ENCODE data around the gene DNAAF2.
"Not testable (repeated sequence)": the region's sequence is repeated elsewhere in the genome, so short reads cannot be mapped to it uniquely, and the experiment has no call there.

DNAAF2 gene

DNA sequence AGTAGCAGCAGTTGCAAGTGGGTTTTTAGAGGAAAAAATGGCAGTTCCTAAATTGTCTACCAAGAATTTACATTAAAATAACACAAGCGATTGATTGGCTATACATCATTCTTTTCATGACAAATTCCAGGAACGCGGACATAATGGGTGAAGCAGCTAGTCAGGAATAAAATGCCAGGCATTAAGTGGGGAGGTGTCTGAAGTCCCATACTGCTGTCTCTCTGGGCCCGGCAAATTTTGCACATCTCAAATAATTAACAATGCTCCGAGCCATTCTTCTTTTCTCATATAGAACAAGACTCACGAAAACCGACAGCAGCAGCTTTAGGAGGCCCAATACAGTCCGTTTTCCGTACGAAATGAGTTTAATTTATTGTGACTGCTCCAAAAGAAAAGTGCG lies 15.3 kb downstream of the DNAAF2 start:
- H3K4me1 ChIP-seq (ENCODE audit: control insufficient read depth, low read depth, low read length), result peaks cover 11% of the 10 kb centered on the region
- peak overlapping the region; percentile 91 for H3K4me3 ChIP-seq (ENCODE audit: low read length)
- H3K27me3 ChIP-seq (ENCODE audit: control insufficient read depth, insufficient read depth, low read length), result no peaks in the 10 kb centered on the region
- H3K36me3 ChIP-seq (ENCODE audit: control insufficient read depth, low read depth, low read length), result peaks cover 23% of the 10 kb centered on the region
- peak overlapping the region; percentile 87 for H3K9ac ChIP-seq (ENCODE audit: low read length)
- H3K9me3 ChIP-seq (ENCODE audit: control insufficient read depth, low read depth, low read length), result no peaks in the 10 kb centered on the region
- no peak overlapping the region for H3K27ac ChIP-seq (ENCODE audit: low read length)

DNA sequence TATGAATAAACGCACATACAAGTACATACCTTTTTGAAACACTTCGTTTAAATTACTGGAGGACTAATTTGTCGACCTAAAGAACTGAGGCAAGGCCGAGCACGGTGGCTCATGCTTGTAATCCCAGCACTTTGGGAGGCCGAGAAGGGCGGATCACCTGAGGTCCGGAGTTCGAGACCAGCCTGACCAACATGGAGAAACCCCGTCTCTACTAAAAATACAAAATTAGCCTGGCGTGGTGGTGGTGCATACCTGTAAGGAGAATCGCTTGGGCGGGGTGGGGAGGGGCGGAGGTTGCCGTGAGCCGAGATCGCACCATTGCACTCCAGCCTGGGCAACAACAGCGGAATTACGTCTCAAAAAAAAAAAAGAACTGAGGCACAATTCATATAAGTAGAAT lies 15.8 kb downstream of the DNAAF2 start:
- peaks cover 24% of the 10 kb centered on the region for H3K36me3 ChIP-seq (ENCODE audit: control insufficient read depth, low read depth, low read length)
- not testable (repeated sequence) for H3K27ac ChIP-seq (ENCODE audit: low read length)

GRCh38 chr14:49617852-49618519 lies 17.1 kb downstream of the DNAAF2 start:
- Histone ChIP-seq H3K9ac (ENCODE audit: low read length) (no peak overlapping the region), H3K27ac (ENCODE audit: low read length) (no peak overlapping the region), H3K9me3 (ENCODE audit: control insufficient read depth, low read depth, low read length) (no peaks in the 10 kb centered on the region), H3K4me1 (ENCODE audit: control insufficient read depth, low read depth, low read length) (peaks cover 11% of the 10 kb centered on the region), H3K4me3 (ENCODE audit: low read length) (no peak overlapping the region), H3K36me3 (ENCODE audit: control insufficient read depth, low read depth, low read length) (peaks cover 23% of the 10 kb centered on the region), H3K27me3 (ENCODE audit: control insufficient read depth, insufficient read depth, low read length) (no peaks in the 10 kb centered on the region)

More for the DNA sequence above, 15.8 kb downstream of the DNAAF2 start:
- peak overlapping the region; percentile 87 for H3K9ac ChIP-seq (ENCODE audit: low read length)
- not testable (repeated sequence) for H3K27me3 ChIP-seq (ENCODE audit: control insufficient read depth, insufficient read depth, low read length); H3K9me3 ChIP-seq (ENCODE audit: control insufficient read depth, low read depth, low read length)
- H3K4me1 ChIP-seq (ENCODE audit: control insufficient read depth, low read depth, low read length), result peaks cover 11% of the 10 kb centered on the region
- H3K4me3 ChIP-seq (ENCODE audit: low read length), result peak overlapping the region; percentile 91

GRCh38 chr14:49615776-49616175 lies 19.3 kb downstream of the DNAAF2 start:
- Histone ChIP-seq H3K27me3 (ENCODE audit: control insufficient read depth, insufficient read depth, low read length) (no peaks in the 10 kb centered on the region), H3K9ac (ENCODE audit: low read length) (no peak overlapping the region), H3K4me3 (ENCODE audit: low read length) (no peak overlapping the region), H3K4me1 (ENCODE audit: control insufficient read depth, low read depth, low read length) (no peaks in the 10 kb centered on the region), H3K27ac (ENCODE audit: low read length) (no peak overlapping the region), H3K36me3 (ENCODE audit: control insufficient read depth, low read depth, low read length) (peaks cover 23% of the 10 kb centered on the region), H3K9me3 (ENCODE audit: control insufficient read depth, low read depth, low read length) (no peaks in the 10 kb centered on the region)

GRCh38 chr14:49614196-49614595 lies 20.8 kb downstream of the DNAAF2 start:
- H3K4me3 ChIP-seq (ENCODE audit: low read length), result no peak overlapping the region
- H3K36me3 ChIP-seq (ENCODE audit: control insufficient read depth, low read depth, low read length), result peaks cover 27% of the 10 kb centered on the region
- no peaks in the 10 kb centered on the region for H3K9me3 ChIP-seq (ENCODE audit: control insufficient read depth, low read depth, low read length)
- H3K9ac ChIP-seq (ENCODE audit: low read length), result no peak overlapping the region
- no peaks in the 10 kb centered on the region for H3K4me1 ChIP-seq (ENCODE audit: control insufficient read depth, low read depth, low read length)
- no peaks in the 10 kb centered on the region for H3K27me3 ChIP-seq (ENCODE audit: control insufficient read depth, insufficient read depth, low read length)
- H3K27ac ChIP-seq (ENCODE audit: low read length), result no peak overlapping the region

- no peak overlapping the region for H3K9ac ChIP-seq (ENCODE audit: low read length)
- peaks cover 17% of the 10 kb centered on the region for H3K36me3 ChIP-seq (ENCODE audit: control insufficient read depth, low read depth, low read length)
- no peaks in the 10 kb centered on the region for H3K9me3 ChIP-seq (ENCODE audit: control insufficient read depth, low read depth, low read length)
- no peaks in the 10 kb centered on the region for H3K27me3 ChIP-seq (ENCODE audit: control insufficient read depth, insufficient read depth, low read length)
- H3K4me1 ChIP-seq (ENCODE audit: control insufficient read depth, low read depth, low read length), result no peaks in the 10 kb centered on the region
- H3K27ac ChIP-seq (ENCODE audit: low read length), result no peak overlapping the region
- H3K4me3 ChIP-seq (ENCODE audit: low read length), result no peak overlapping the region
These were observed 22.4 kb downstream of the DNAAF2 start for GRCh38 chr14:49612671-49613070.

GRCh38 chr14:49612251-49612650 lies 22.8 kb downstream of the DNAAF2 start:
- no peak overlapping the region for H3K9ac ChIP-seq (ENCODE audit: low read length)
- peaks cover 18% of the 10 kb centered on the region for H3K36me3 ChIP-seq (ENCODE audit: control insufficient read depth, low read depth, low read length)
- no peaks in the 10 kb centered on the region for H3K27me3 ChIP-seq (ENCODE audit: control insufficient read depth, insufficient read depth, low read length)
- H3K27ac ChIP-seq (ENCODE audit: low read length), result no peak overlapping the region
- no peaks in the 10 kb centered on the region for H3K9me3 ChIP-seq (ENCODE audit: control insufficient read depth, low read depth, low read length)
- H3K4me3 ChIP-seq (ENCODE audit: low read length), result no peak overlapping the region
- H3K4me1 ChIP-seq (ENCODE audit: control insufficient read depth, low read depth, low read length), result no peaks in the 10 kb centered on the region

- no peaks in the 10 kb centered on the region for H3K27me3 ChIP-seq (ENCODE audit: control insufficient read depth, insufficient read depth, low read length)
- H3K4me1 ChIP-seq (ENCODE audit: control insufficient read depth, low read depth, low read length), result no peaks in the 10 kb centered on the region
- H3K36me3 ChIP-seq (ENCODE audit: control insufficient read depth, low read depth, low read length), result peaks cover 41% of the 10 kb centered on the region
- no peak overlapping the region for H3K27ac ChIP-seq (ENCODE audit: low read length)
- H3K4me3 ChIP-seq (ENCODE audit: low read length), result no peak overlapping the region
- no peak overlapping the region for H3K9ac ChIP-seq (ENCODE audit: low read length)
- no peaks in the 10 kb centered on the region for H3K9me3 ChIP-seq (ENCODE audit: control insufficient read depth, low read depth, low read length)
These were observed 27.5 kb downstream of the DNAAF2 start for GRCh38 chr14:49607583-49607982.

- Histone ChIP-seq H3K27me3 (ENCODE audit: control insufficient read depth, insufficient read depth, low read length) (no peaks in the 10 kb centered on the region), H3K9ac (ENCODE audit: low read length) (peak within 1 kb of the TSS; percentile 95), H3K27ac (ENCODE audit: low read length) (peak within 1 kb of the TSS; percentile 66), H3K9me3 (ENCODE audit: control insufficient read depth, low read depth, low read length) (no peaks in the 10 kb centered on the region), H3K4me3 (ENCODE audit: low read length) (peak within 1 kb of the TSS; percentile 99), H3K36me3 (ENCODE audit: control insufficient read depth, low read depth, low read length) (peaks cover 13% of the 10 kb centered on the region), H3K4me1 (ENCODE audit: control insufficient read depth, low read depth, low read length) (no peaks in the 10 kb centered on the region)
These were observed 36.4 kb downstream of the DNAAF2 start, which contains the start of gene LRR1 for GRCh38 chr14:49598485-49599300. TSS of gene LRR1 (plus strand) at chr14:49598940. CDS start at chr14:49599021, 81 bp downstream.

DNA sequence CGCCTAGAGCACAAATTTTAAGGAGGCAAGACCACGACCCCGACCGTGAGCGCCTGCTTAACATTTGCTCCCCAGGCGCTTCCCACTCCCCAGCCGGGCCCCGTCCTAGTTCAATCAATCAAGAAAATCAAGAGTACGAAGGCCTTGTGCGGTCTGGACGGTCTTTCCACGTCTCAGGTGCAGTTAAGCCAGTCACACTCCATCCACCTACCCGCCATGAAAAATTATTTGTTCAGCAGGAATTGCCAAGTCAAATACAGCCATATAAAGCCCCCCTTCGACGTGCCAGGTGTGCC lies 36.9 kb downstream of the DNAAF2 start:
- Histone ChIP-seq H3K27me3 (ENCODE audit: control insufficient read depth, insufficient read depth, low read length) (no peaks in the 10 kb centered on the region), H3K4me1 (ENCODE audit: control insufficient read depth, low read depth, low read length) (no peaks in the 10 kb centered on the region), H3K27ac (ENCODE audit: low read length) (peak overlapping the region; percentile 66), H3K36me3 (ENCODE audit: control insufficient read depth, low read depth, low read length) (peaks cover 10% of the 10 kb centered on the region), H3K9me3 (ENCODE audit: control insufficient read depth, low read depth, low read length) (no peaks in the 10 kb centered on the region), H3K4me3 (ENCODE audit: low read length) (peak overlapping the region; percentile 99), H3K9ac (ENCODE audit: low read length) (peak overlapping the region; percentile 95)

- Histone ChIP-seq H3K27ac (ENCODE audit: low read length) (no peak overlapping the region), H3K4me3 (ENCODE audit: low read length) (no peak overlapping the region), H3K9me3 (ENCODE audit: control insufficient read depth, low read depth, low read length) (no peaks in the 10 kb centered on the region)
These were observed 40.5 kb downstream of the DNAAF2 start for GRCh38 chr14:49594347-49595091.

More at GRCh38 chr14:49594347-49595091, 40.5 kb downstream of the DNAAF2 start:
- Histone ChIP-seq H3K4me1 (ENCODE audit: control insufficient read depth, low read depth, low read length) (no peaks in the 10 kb centered on the region), H3K27me3 (ENCODE audit: control insufficient read depth, insufficient read depth, low read length) (no peaks in the 10 kb centered on the region), H3K9ac (ENCODE audit: low read length) (no peak overlapping the region), H3K36me3 (ENCODE audit: control insufficient read depth, low read depth, low read length) (no peaks in the 10 kb centered on the region)
